ENCODE measurements around the gene SMIM35.

GRCh38 chr11:117985953-117986887, 100.5 kb downstream of the SMIM35 start, which contains the start of gene IL10RA:
- TF ChIP-seq CTCF (IDR thresholded peaks at IDR 0.05; ENCODE audit: low read depth, low read length, poor library complexity, severe bottlenecking), result peak; percentile 31
- TF ChIP-seq EZH2phosphoT487 (IDR thresholded peaks at IDR 0.05; ENCODE audit: borderline replicate concordance, low read length), result no peak

Data from DOHH2 (cell line).